Right atrium auricular region (tissue), 2 donors: ENCODE data around the gene NUDCD3. TPM values are rescaled to one million over a fixed set of nuclear protein-coding genes. Genes with fewer than 3 reads are reported as not detected.

Experiments used
- DNase-seq: peaks from one replicate; pipeline ENCODE4 v3.0.0-alpha.2; 2019; ENCODE audit warnings: low spot score
- H3K27ac ChIP-seq, 2 donors: fragments of 200-600 bp; sonication (generic); 1 replicate in 1 of 2; 2 replicates in 1 of 2; pipeline ENCODE4 v1.5.1; 2016 to 2019
- H3K27me3 ChIP-seq, 2 donors: fragments of 200-600 bp; sonication (generic); one replicate each; pipeline versions ENCODE4 v1.5.1 to v1.6.0; 2017 to 2019
- H3K36me3 ChIP-seq: fragments of 200-600 bp; sonication (generic); one replicate; pipeline ENCODE4 v1.5.1; 2016
- H3K4me1 ChIP-seq, 2 donors: fragments of 200-600 bp; sonication (generic); one replicate each; pipeline versions ENCODE4 v1.5.1 to v1.6.0; 2017 to 2019
- H3K4me3 ChIP-seq, 2 donors: fragments of 200-600 bp; sonication (generic); 1 replicate in 1 of 2; 2 replicates in 1 of 2; pipeline ENCODE4 v1.5.1; 2017 to 2019; ENCODE audit warnings: mild to moderate bottlenecking in 1 of 2, moderate library complexity in 1 of 2
- H3K9me3 ChIP-seq, 2 donors: fragments of 200-600 bp; sonication (generic); one replicate each; pipeline ENCODE4 v1.5.1; 2019
- CTCF ChIP-seq, 2 donors: fragments of 200-600 bp; sonication (generic); IDR thresholded peaks; one replicate each; pipeline ENCODE4 v1.5.1; 2019; ENCODE audit warnings: antibody characterized with exemption in 2 of 2
- total RNA-seq, 2 donors: library from RNA; depleted of rRNA; stranded (reverse); fragments of >200 nt; gene quantifications; one replicate each; pipeline ENCODE4 v1.1.0, GENCODE V29; 2016

NUDCD3 gene
- total RNA-seq, 2 donors from 2014 or later, result 50.6 to 53.3 TPM

- H3K9me3 ChIP-seq, result peaks cover 0 to 2% of the 10 kb centered on the region in 2 donors
- TF ChIP-seq CTCF (IDR thresholded peaks at IDR 0.05), result no peak
- H3K27me3 ChIP-seq, result no peaks in the 10 kb centered on the region
- H3K36me3 ChIP-seq, result peaks cover 40% of the 10 kb centered on the region
- peaks cover 0 to 30% of the 10 kb centered on the region in 2 donors for H3K4me1 ChIP-seq
- no peak for DNase-seq
- no peak overlapping the region for H3K4me3 ChIP-seq
- peak overlapping the region in 1 of 2 donors; percentile 49 for H3K27ac ChIP-seq
These were observed 12.5 kb downstream of the NUDCD3 start for GRCh38 chr7:44477938-44478337.

- peak overlapping the region; percentile 49 to 57 for H3K27ac ChIP-seq
- no peaks in the 10 kb centered on the region for H3K9me3 ChIP-seq
- TF ChIP-seq CTCF (IDR thresholded peaks at IDR 0.05), result peak; percentile 80 to 91
- H3K4me1 ChIP-seq, result peaks cover 0 to 37% of the 10 kb centered on the region in 2 donors
- DNase-seq, result peak; percentile 71
- no peak overlapping the region for H3K4me3 ChIP-seq
- H3K27me3 ChIP-seq, result no peaks in the 10 kb centered on the region
- H3K36me3 ChIP-seq, result peaks cover 33% of the 10 kb centered on the region
These were observed 13.2 kb downstream of the NUDCD3 start for GRCh38 chr7:44477063-44477830.

- Histone ChIP-seq H3K4me1 (peaks cover 0 to 37% of the 10 kb centered on the region in 2 donors), H3K4me3 (no peak overlapping the region), H3K9me3 (no peaks in the 10 kb centered on the region), H3K27me3 (no peaks in the 10 kb centered on the region), H3K36me3 (peaks cover 26% of the 10 kb centered on the region), H3K27ac (peak overlapping the region; percentile 49 to 57)
- no peak for DNase-seq
- no peak for TF ChIP-seq CTCF (IDR thresholded peaks at IDR 0.05)
These were observed 14.1 kb downstream of the NUDCD3 start for GRCh38 chr7:44476313-44476712.

GRCh38 chr7:44473295-44473694, 17.2 kb downstream of the NUDCD3 start:
- peaks cover 1% of the 10 kb centered on the region for H3K36me3 ChIP-seq
- H3K4me3 ChIP-seq, result no peak overlapping the region
- no peaks in the 10 kb centered on the region for H3K27me3 ChIP-seq
- no peak for DNase-seq
- no peak for TF ChIP-seq CTCF (IDR thresholded peaks at IDR 0.05)
- H3K4me1 ChIP-seq, result peaks cover 0 to 47% of the 10 kb centered on the region in 2 donors
- no peaks in the 10 kb centered on the region for H3K9me3 ChIP-seq
- peak overlapping the region; percentile 47 to 63 for H3K27ac ChIP-seq

- Histone ChIP-seq H3K4me1 (peaks cover 0 to 45% of the 10 kb centered on the region in 2 donors), H3K27me3 (no peaks in the 10 kb centered on the region), H3K36me3 (no peaks in the 10 kb centered on the region), H3K9me3 (no peaks in the 10 kb centered on the region), H3K4me3 (no peak overlapping the region), H3K27ac (peak overlapping the region; percentile 47 to 63)
- no peak for TF ChIP-seq CTCF (IDR thresholded peaks at IDR 0.05)
- DNase-seq, result no peak
These were observed 17.6 kb downstream of the NUDCD3 start for GRCh38 chr7:44472843-44473242.
